Measurements from ENCODE around the gene BTLA.
"Not testable (repeated sequence)": the region's sequence is repeated elsewhere in the genome, so short reads cannot be mapped to it uniquely, and the experiment has no call there.

BTLA gene

DNA sequence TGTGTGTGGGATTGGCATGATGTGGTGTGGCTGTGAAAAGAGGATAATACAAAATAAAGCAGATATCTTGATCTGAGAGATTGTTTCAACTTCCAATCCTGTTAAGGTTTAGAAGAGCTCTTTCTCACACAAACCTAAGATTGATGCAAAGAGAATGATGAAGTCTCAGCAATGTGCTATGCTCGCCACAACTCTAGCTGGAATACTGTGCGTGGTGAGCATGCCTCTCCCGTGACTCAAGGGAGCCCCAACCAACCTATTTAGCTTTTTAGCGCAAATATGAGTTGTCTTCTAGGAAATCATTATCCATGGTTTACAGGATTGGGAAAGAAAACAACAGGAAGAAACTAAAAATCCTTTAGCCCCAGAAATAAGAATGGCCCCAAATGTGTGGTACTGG, 28.5 kb downstream of the BTLA start:
- no peak overlapping the region for H3K4me3 ChIP-seq (ENCODE audit: control insufficient read depth, low read depth, low read length)
- TF ChIP-seq, protein P1, sequence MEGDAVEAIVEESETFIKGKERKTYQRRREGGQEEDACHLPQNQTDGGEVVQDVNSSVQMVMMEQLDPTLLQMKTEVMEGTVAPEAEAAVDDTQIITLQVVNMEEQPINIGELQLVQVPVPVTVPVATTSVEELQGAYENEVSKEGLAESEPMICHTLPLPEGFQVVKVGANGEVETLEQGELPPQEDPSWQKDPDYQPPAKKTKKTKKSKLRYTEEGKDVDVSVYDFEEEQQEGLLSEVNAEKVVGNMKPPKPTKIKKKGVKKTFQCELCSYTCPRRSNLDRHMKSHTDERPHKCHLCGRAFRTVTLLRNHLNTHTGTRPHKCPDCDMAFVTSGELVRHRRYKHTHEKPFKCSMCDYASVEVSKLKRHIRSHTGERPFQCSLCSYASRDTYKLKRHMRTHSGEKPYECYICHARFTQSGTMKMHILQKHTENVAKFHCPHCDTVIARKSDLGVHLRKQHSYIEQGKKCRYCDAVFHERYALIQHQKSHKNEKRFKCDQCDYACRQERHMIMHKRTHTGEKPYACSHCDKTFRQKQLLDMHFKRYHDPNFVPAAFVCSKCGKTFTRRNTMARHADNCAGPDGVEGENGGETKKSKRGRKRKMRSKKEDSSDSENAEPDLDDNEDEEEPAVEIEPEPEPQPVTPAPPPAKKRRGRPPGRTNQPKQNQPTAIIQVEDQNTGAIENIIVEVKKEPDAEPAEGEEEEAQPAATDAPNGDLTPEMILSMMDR (IDR thresholded peaks at IDR 0.05; ENCODE audit: control insufficient read depth, insufficient read depth, low read depth, low read length, missing control alignments), result no peak
- DNase-seq (ENCODE audit: low read depth), result peak; percentile 43

DNA sequence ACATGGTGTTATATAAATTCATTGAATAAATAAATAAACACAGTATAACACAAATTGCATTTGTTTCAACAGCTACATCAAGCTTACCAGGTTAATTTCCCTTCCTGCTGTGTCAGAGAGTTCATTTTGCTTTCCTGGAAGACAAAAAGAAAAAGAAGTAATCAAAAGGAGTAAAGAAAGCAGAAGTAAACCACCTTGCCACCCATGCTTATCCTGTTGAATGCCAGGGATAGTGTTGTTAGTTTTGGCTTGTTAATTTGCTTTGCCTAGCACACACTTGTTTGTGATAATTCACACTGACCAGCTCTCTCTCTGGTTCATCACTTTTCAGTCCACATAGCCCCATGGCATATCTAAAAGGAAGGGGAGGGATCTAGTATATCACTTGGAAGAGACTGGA, 29.6 kb downstream of the BTLA start:
- TF ChIP-seq, protein P1 (IDR thresholded peaks at IDR 0.05; ENCODE audit: control insufficient read depth, insufficient read depth, low read depth, low read length, missing control alignments), result no peak
- no peak overlapping the region for H3K4me3 ChIP-seq (ENCODE audit: control insufficient read depth, low read depth, low read length)
- DNase-seq (ENCODE audit: low read depth), result no peak

DNA sequence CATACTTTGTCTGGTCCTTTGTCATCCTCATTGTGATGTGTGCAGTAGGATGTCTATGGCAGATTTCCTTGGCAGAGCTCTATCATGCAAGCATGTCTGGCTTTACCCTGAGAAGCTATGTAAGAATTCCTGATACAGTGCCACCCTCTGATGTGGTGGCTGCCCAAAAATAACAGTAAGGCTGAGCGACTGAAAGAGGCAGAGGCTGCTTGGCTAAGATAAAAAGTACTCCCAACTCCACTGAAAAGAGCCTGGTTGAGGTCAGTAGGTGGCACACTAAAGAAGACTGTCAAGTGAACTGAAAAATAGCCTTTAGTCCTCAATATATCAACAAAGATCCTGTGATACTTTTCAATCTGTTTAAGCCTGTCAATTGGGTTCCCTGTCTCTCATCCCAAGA, 31.7 kb downstream of the BTLA start:
- no peak for DNase-seq (ENCODE audit: low read depth)
- H3K4me3 ChIP-seq (ENCODE audit: control insufficient read depth, low read depth, low read length), result no peak overlapping the region
- TF ChIP-seq, protein P1 (IDR thresholded peaks at IDR 0.05; ENCODE audit: control insufficient read depth, insufficient read depth, low read depth, low read length, missing control alignments), result no peak

DNA sequence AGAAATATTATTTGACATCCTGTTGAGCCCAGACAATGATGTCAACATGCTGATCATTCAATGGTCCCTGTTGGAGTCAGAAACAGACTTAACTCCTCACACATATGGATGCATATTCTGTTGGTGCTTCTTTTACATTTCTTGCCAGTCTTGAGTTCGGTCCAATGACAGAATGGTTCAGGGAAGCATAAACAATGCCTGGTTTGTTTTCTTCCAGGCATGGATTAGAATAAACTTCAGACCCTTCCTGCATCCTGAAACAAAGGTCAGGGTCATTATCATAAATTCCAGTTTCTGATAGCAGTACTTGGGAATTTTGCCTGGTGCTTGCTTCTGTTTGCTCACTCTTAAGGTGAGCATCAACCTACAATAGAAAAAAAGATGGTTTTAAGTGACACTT, 33.3 kb downstream of the BTLA start:
- no peak overlapping the region for H3K4me3 ChIP-seq (ENCODE audit: control insufficient read depth, low read depth, low read length)
- TF ChIP-seq, protein P1 (IDR thresholded peaks at IDR 0.05; ENCODE audit: control insufficient read depth, insufficient read depth, low read depth, low read length, missing control alignments), result no peak
- no peak for DNase-seq (ENCODE audit: low read depth)

DNA sequence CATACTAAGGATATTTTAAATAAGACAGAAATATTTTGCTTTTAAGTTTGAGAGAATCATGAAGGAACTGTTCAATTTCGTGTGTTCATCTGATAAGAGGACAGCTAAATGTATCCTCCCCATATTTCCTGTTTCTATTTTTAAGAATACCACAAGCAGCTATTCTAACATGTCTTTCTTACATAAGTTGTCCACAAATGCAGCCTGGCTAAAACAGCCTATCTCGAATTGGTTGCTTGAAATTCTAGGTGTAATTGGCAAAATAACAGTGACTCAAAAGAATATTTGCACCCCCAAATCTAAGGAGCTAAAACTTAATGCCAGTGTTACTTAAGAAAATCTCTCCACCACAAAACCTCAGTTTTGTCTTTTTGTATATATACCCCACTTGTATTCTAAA, 35.0 kb downstream of the BTLA start:
- no peak for DNase-seq (ENCODE audit: low read depth)
- TF ChIP-seq, protein P1 (IDR thresholded peaks at IDR 0.05; ENCODE audit: control insufficient read depth, insufficient read depth, low read depth, low read length, missing control alignments), result no peak
- no peak overlapping the region for H3K4me3 ChIP-seq (ENCODE audit: control insufficient read depth, low read depth, low read length)

DNA sequence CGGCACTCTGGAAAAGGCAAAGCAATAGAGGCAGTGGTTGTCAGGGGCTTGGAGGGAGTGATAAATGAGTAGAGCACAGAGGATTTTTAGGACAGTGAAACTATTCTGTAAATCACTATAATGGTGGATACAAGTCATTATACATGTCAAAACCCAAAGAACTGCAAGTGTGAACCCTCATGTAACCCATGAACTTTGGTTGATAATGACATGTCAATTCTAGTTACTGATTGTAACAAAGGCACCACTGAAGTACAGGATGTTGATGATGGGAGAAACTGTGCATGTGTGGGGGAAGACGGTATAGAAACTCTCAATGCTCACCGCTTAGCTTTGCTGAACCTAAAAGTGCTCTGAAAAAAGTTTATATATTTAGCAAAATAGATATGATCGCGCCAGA, 36.0 kb downstream of the BTLA start:
- H3K4me3 ChIP-seq (ENCODE audit: control insufficient read depth, low read depth, low read length), result no peak overlapping the region
- TF ChIP-seq, protein P1 (IDR thresholded peaks at IDR 0.05; ENCODE audit: control insufficient read depth, insufficient read depth, low read depth, low read length, missing control alignments), result no peak
- DNase-seq (ENCODE audit: low read depth), result no peak

DNA sequence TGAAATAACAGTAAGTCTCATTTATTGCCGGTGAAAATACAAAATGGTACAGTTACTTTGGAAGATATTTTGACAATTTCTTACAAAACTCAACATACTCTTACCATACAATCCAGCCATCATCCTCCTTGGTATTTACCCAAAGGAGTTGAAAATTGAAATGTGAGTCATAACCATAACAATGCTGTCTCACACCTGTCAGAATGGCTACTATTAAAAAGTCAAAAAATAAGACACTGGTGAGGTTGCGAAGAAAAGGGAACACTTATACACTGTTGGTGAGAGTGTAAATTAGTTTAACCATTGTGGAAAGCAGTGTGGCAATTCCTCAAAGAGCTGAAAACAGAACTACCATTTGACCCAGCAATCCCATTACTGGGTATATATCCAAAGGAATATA, 37.5 kb downstream of the BTLA start:
- H3K4me3 ChIP-seq (ENCODE audit: control insufficient read depth, low read depth, low read length); DNase-seq (ENCODE audit: low read depth): not testable (repeated sequence)

All from AG09309 (cell line).